ENCODE measurements around the gene WDFY3. TPM values are rescaled to one million over a fixed set of nuclear protein-coding genes. Genes with fewer than 3 reads are reported as not detected.

Gene WDFY3
- total RNA-seq, 4 donors from 2014 or later, result 35.9 to 146 (median 95.0) TPM

DNA sequence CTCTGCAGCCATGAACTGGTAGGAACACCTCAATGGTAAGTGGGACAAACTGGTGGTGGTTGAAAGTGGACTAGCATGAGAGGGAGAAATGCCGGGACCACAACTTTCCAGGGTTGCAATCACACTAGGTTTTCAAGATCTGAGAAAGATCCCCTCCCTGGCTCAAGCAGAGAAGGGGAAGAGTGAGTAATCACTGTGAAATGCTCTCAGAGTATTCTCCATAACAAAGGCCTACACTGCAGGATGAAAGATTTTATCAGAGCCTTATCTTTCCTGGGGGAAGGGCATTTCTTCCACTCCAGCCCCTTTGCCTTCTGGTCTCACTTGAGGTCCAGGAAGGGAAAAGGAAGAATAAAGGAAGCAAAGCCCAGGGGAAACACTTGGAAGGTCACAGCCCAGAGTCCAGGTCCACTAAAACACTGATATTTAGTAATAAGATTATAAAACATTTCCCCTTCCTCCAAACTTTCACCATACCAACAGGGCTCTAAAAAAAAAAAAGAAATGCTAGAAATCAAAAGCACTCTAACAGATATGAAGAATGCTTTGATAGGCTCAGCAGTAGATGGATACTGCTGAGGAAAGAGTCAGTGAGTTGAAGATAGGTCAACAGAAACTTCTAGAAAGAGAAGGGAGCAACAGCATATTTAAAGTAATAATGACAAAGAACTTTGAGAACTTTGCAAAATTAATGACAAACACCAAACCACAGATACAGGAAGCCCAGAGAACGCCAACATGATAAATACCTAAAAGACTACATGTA is 95.9 kb downstream of the WDFY3 start:
- TF ChIP-seq POLR2A (IDR thresholded peaks at IDR 0.05) (no peak), CTCF (IDR thresholded peaks at IDR 0.05) (no peak)
- no peaks in the 10 kb centered on the region for H3K9me3 ChIP-seq
- DNase-seq, result no peak
- no peaks in the 10 kb centered on the region for H3K36me3 ChIP-seq
- intact Hi-C loops (cut with DNase I; ENCODE audit: low total_unique reads), result no loop called here
- no peaks in the 10 kb centered on the region for H3K27me3 ChIP-seq
- H3K4me3 ChIP-seq, result no peak overlapping the region
- no peak overlapping the region for H3K27ac ChIP-seq
- no peaks in the 10 kb centered on the region for H3K4me1 ChIP-seq

DNA sequence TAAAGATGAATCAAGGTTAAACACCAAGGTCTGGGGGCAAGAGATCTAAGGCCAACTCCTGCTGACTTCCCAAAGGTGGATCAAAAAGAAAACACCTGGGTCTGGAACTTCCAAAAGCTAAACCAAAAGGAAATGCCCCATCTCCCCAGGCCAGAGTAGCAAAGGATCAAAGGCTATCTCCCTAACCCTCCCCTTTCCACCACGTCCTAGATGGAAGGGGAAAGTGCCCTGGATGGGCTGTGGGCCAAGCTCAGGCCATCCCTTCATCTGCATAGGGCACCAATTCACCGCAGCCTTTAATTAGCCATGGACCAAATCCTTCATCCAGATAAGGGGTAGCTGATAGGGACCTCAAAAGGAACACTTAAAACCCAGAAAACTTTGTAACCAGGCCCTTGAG is 100.2 kb downstream of the WDFY3 start:
- no peak for TF ChIP-seq CTCF (IDR thresholded peaks at IDR 0.05)
- TF ChIP-seq POLR2A (IDR thresholded peaks at IDR 0.05), result no peak
- H3K9me3 ChIP-seq, result no peaks in the 10 kb centered on the region
- DNase-seq, result no peak

GRCh38 chr4:84865600-84865999 is 100.9 kb downstream of the WDFY3 start:
- intact Hi-C loops (cut with DNase I; ENCODE audit: low total_unique reads), result no loop called here
- no peak for DNase-seq
- Histone ChIP-seq H3K27me3 (no peaks in the 10 kb centered on the region), H3K27ac (no peak overlapping the region), H3K9me3 (no peaks in the 10 kb centered on the region), H3K4me3 (no peak overlapping the region), H3K4me1 (no peaks in the 10 kb centered on the region), H3K36me3 (no peaks in the 10 kb centered on the region)
- TF ChIP-seq CTCF (IDR thresholded peaks at IDR 0.05), result no peak
- no peak for TF ChIP-seq POLR2A (IDR thresholded peaks at IDR 0.05)

More for the DNA sequence above, 100.2 kb downstream of the WDFY3 start:
- Histone ChIP-seq H3K4me1 (no peaks in the 10 kb centered on the region), H3K4me3 (no peak overlapping the region), H3K27me3 (no peaks in the 10 kb centered on the region), H3K36me3 (no peaks in the 10 kb centered on the region), H3K27ac (no peak overlapping the region)
- intact Hi-C loops (cut with DNase I; ENCODE audit: low total_unique reads), result no loop called here

DNA sequence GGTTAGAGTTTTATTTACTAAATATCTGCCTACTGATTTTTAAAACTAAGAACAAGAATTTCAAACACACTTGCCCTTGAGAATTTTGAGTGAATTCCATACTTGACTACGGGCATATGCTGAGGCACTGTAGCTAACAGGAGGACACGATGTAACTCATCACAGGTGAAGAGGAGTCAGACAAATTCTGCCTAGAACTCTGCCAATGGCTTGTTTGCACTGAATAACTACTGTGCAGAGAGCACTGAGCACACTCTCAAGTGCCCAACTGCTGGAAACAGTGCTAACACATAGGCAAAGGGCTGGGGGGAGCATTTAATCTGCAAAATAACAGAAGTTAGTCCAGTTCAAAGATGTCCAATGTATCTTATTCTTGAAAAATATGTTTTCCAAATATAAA is 104.4 kb downstream of the WDFY3 start:
- H3K4me1 ChIP-seq, result no peaks in the 10 kb centered on the region
- H3K36me3 ChIP-seq, result no peaks in the 10 kb centered on the region
- H3K27ac ChIP-seq, result no peak overlapping the region
- intact Hi-C loops (cut with DNase I; ENCODE audit: low total_unique reads), result no loop called here
- no peak for TF ChIP-seq POLR2A (IDR thresholded peaks at IDR 0.05)
- no peak for TF ChIP-seq CTCF (IDR thresholded peaks at IDR 0.05)
- H3K27me3 ChIP-seq, result no peaks in the 10 kb centered on the region
- H3K9me3 ChIP-seq, result no peaks in the 10 kb centered on the region
- H3K4me3 ChIP-seq, result no peak overlapping the region
- DNase-seq, result no peak

GRCh38 chr4:84857296-84857695 is 109.2 kb downstream of the WDFY3 start:
- no peak for DNase-seq
- no peaks in the 10 kb centered on the region for H3K9me3 ChIP-seq
- H3K27me3 ChIP-seq, result no peaks in the 10 kb centered on the region
- intact Hi-C loops (cut with DNase I; ENCODE audit: low total_unique reads), result no loop called here
- no peak overlapping the region for H3K27ac ChIP-seq
- no peak overlapping the region for H3K4me3 ChIP-seq
- no peaks in the 10 kb centered on the region for H3K4me1 ChIP-seq
- TF ChIP-seq CTCF (IDR thresholded peaks at IDR 0.05) (no peak), POLR2A (IDR thresholded peaks at IDR 0.05) (no peak)
- H3K36me3 ChIP-seq, result no peaks in the 10 kb centered on the region

Measured in uterus (tissue), 4 donors.